ENCODE data around the gene DSG3.

Gene DSG3

GRCh38 chr18:31420032-31420431 is 27.5 kb upstream of the DSG3 start:
- no peak overlapping the region for H3K27ac Mint-ChIP-seq
- H3K9me3 Mint-ChIP-seq: no peaks in the 10 kb centered on the region
- no peaks in the 10 kb centered on the region for H3K27me3 Mint-ChIP-seq
- no peaks in the 10 kb centered on the region for H3K36me3 Mint-ChIP-seq
- no peaks in the 10 kb centered on the region for H3K4me1 Mint-ChIP-seq
- CTCF ChIA-PET: no interaction called here
- no peak overlapping the region for H3K4me3 Mint-ChIP-seq
- DNase-seq: no peak

- H3K9me3 Mint-ChIP-seq: no peaks in the 10 kb centered on the region
- no peak overlapping the region for H3K27ac Mint-ChIP-seq
- H3K4me1 Mint-ChIP-seq: no peaks in the 10 kb centered on the region
- H3K4me3 Mint-ChIP-seq: no peak overlapping the region
- H3K27me3 Mint-ChIP-seq: no peaks in the 10 kb centered on the region
- DNase-seq: no peak
- CTCF ChIA-PET: no interaction called here
- no peaks in the 10 kb centered on the region for H3K36me3 Mint-ChIP-seq
Measured at GRCh38 chr18:31420524-31420923, 27.0 kb upstream of the DSG3 start.

DNA sequence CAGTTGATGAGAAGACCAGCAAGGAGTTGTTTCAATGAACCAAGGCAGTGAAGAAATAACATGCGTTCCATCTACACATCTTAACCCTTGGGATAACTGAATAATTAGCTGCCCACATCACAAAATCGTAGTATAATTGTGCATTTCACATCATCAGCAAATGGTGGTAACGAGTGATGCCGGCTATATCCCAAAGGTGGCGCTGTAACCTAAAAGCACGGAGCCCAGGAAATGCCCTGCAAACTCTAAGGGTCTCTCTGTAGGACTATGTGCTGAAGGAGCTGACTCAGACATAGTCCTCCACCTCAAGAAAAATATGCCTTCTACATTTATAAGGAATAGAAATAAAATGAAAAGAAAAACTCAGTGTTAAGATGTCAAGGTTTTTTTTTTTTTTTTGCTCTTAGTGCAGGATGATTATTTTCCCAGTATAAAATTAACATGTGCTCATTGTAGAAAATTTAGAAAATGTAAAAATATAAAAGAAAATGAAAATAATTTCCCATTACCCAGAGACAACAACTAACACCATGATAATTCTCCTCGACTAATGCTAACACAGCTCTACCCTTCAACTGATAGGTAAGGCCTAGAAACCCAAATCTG is 23.1 kb upstream of the DSG3 start:
- Mint-ChIP-seq H3K27me3 (no peaks in the 10 kb centered on the region), H3K4me3 (no peak overlapping the region), H3K36me3 (no peaks in the 10 kb centered on the region), H3K9me3 (no peaks in the 10 kb centered on the region), H3K4me1 (no peaks in the 10 kb centered on the region), H3K27ac (no peak overlapping the region)
- CTCF ChIA-PET: interaction anchor here (0.7 to 1.3 kb wide), 6 partner anchors 14 to 1182 kb away, joined by 3 to 5 read pairs (median 4); no protein-coding TSS in a partner anchor
- no peak for DNase-seq

- Mint-ChIP-seq H3K36me3 (no peaks in the 10 kb centered on the region), H3K9me3 (no peaks in the 10 kb centered on the region)
- CTCF ChIA-PET: no interaction called here
Measured at GRCh38 chr18:31426021-31426420, 21.5 kb upstream of the DSG3 start.

GRCh38 chr18:31426871-31427406 is 20.6 kb upstream of the DSG3 start:
- CTCF ChIA-PET: no interaction called here
- no peak overlapping the region for H3K27ac Mint-ChIP-seq
- H3K4me3 Mint-ChIP-seq: no peak overlapping the region
- H3K9me3 Mint-ChIP-seq: no peaks in the 10 kb centered on the region
- no peaks in the 10 kb centered on the region for H3K36me3 Mint-ChIP-seq
- no peaks in the 10 kb centered on the region for H3K4me1 Mint-ChIP-seq
- no peaks in the 10 kb centered on the region for H3K27me3 Mint-ChIP-seq
- no peak for DNase-seq

More at GRCh38 chr18:31426021-31426420, 21.5 kb upstream of the DSG3 start:
- H3K27me3 Mint-ChIP-seq: no peaks in the 10 kb centered on the region
- DNase-seq: no peak
- no peaks in the 10 kb centered on the region for H3K4me1 Mint-ChIP-seq
- H3K4me3 Mint-ChIP-seq: no peak overlapping the region
- no peak overlapping the region for H3K27ac Mint-ChIP-seq

DNA sequence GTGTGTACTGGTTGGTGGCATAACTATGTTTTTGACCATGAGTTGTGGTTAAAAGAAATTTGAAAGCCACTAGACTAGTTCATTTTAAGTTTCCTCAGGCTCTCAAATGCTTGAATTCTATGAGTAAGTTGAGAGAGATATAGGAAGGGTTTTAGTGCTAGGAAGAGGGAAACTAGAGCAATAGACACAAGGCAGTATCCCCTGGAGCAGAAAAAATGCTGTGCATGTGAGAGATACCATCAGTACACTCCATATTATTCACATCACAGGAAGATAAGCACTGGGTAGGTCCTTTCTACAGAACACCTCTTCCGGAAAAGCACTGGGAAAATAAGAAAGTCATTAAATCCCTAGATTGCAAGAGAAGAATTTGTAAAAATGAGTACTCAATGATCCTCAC is 19.3 kb upstream of the DSG3 start:
- no peaks in the 10 kb centered on the region for H3K9me3 Mint-ChIP-seq
- CTCF ChIA-PET: no interaction called here

DNA sequence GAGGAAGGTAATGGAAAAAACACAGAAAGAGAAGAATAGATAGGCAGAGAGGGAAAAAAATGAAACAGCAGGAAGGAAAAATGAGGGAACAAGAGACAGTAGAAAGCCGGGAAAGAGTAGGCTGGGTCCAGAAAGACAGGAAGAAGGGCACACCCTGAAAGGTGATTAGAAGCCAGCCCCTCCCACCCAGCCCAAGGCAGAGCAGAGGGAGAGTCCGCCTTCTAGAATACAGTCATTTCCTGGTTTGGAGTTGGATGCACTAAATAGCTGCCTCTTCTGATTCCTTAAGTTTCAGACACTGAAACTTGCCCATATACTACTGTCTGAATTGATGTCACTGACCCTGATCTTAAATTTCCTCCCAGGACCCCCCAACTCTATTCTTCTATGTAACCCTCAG is 17.9 kb upstream of the DSG3 start:
- no peaks in the 10 kb centered on the region for H3K27me3 Mint-ChIP-seq
- H3K4me3 Mint-ChIP-seq: no peak overlapping the region
- no peaks in the 10 kb centered on the region for H3K36me3 Mint-ChIP-seq
- no peaks in the 10 kb centered on the region for H3K4me1 Mint-ChIP-seq
- DNase-seq: no peak
- H3K27ac Mint-ChIP-seq: no peak overlapping the region
- H3K9me3 Mint-ChIP-seq: no peaks in the 10 kb centered on the region
- CTCF ChIA-PET: no interaction called here

More for the DNA sequence above, 19.3 kb upstream of the DSG3 start:
- Mint-ChIP-seq H3K36me3 (no peaks in the 10 kb centered on the region), H3K4me1 (no peaks in the 10 kb centered on the region), H3K4me3 (no peak overlapping the region), H3K27me3 (no peaks in the 10 kb centered on the region), H3K27ac (no peak overlapping the region)
- DNase-seq: no peak

DNA sequence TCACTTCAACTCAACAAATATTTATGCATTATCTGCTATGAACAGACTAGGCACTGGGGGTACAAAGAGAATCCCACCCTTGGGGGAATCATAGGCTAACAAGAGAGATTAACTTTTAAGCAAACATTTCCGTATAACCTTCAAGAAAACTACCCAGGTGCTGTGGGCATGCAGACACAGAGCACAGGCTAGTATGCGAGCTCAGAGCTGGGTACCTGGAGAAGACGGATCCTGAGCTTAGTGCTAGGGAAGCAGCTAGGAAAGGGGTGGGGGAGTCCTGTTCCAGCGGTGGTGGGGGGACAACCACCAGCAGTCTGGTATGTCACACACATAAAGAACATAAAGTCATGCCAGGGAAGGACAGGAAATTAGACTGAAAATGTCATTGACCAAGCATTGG is 17.5 kb upstream of the DSG3 start:
- CTCF ChIA-PET: no interaction called here
- Mint-ChIP-seq H3K9me3 (no peaks in the 10 kb centered on the region), H3K4me3 (no peak overlapping the region), H3K4me1 (no peaks in the 10 kb centered on the region), H3K27me3 (no peaks in the 10 kb centered on the region), H3K36me3 (no peaks in the 10 kb centered on the region), H3K27ac (no peak overlapping the region)
- no peak for DNase-seq

DNA sequence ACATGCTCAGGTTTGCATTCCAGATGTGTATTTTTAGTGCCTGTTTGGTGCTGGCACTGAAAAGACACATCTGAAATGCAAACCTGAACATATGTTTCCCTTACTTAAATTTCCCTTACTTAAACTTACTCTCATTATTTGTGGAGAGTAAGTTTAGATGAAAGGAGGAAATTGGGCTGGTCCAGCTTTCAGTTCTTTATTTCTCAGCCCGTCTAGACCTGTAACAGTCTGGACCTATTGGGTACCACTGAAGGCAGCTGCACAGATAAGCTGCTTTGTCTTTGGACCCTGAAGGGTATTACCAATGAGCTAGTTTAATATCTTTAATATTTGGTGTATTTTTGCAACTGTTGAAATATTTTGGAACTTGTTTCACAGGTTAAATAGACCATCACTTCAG is 17.0 kb upstream of the DSG3 start:
- CTCF ChIA-PET: no interaction called here

DNA sequence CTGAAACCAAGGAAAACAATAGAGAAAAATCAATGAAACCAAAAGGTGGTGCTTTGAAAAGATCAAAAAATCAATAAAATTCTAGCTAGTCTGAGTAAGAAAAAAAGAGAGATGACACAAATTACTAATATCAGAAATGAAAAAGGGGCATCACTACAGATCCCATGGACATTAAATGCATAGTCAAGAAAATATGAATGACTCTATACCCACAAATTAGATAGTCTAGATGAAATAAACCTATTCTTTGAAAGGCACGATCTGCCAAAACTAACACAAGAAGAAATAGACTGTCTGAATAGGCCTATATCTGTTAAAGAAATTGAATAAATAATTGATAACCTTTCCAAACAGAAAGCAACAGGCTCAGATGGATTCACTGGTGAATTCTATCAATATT is 15.2 kb upstream of the DSG3 start:
- Mint-ChIP-seq H3K36me3 (no peaks in the 10 kb centered on the region), H3K9me3 (no peaks in the 10 kb centered on the region), H3K27ac (no peak overlapping the region), H3K27me3 (no peaks in the 10 kb centered on the region), H3K4me3 (no peak overlapping the region), H3K4me1 (no peaks in the 10 kb centered on the region)
- CTCF ChIA-PET: no interaction called here
- DNase-seq: no peak

More for the DNA sequence above, 17.0 kb upstream of the DSG3 start:
- no peaks in the 10 kb centered on the region for H3K4me1 Mint-ChIP-seq
- no peaks in the 10 kb centered on the region for H3K27me3 Mint-ChIP-seq
- no peaks in the 10 kb centered on the region for H3K9me3 Mint-ChIP-seq
- H3K36me3 Mint-ChIP-seq: no peaks in the 10 kb centered on the region
- no peak for DNase-seq
- H3K4me3 Mint-ChIP-seq: no peak overlapping the region
- no peak overlapping the region for H3K27ac Mint-ChIP-seq

GRCh38 chr18:31436825-31437224 is 10.7 kb upstream of the DSG3 start:
- H3K4me3 Mint-ChIP-seq: no peak overlapping the region
- CTCF ChIA-PET: no interaction called here
- no peaks in the 10 kb centered on the region for H3K9me3 Mint-ChIP-seq
- H3K27me3 Mint-ChIP-seq: no peaks in the 10 kb centered on the region
- no peak for DNase-seq
- no peaks in the 10 kb centered on the region for H3K36me3 Mint-ChIP-seq
- H3K27ac Mint-ChIP-seq: no peak overlapping the region
- no peaks in the 10 kb centered on the region for H3K4me1 Mint-ChIP-seq

GRCh38 chr18:31438402-31438801 is 9.1 kb upstream of the DSG3 start:
- no peaks in the 10 kb centered on the region for H3K9me3 Mint-ChIP-seq
- no peaks in the 10 kb centered on the region for H3K4me1 Mint-ChIP-seq
- H3K36me3 Mint-ChIP-seq: no peaks in the 10 kb centered on the region
- no peak for DNase-seq
- H3K27ac Mint-ChIP-seq: no peak overlapping the region
- H3K4me3 Mint-ChIP-seq: no peak overlapping the region
- CTCF ChIA-PET: interaction anchor here (1.1 kb wide), 1 partner anchor 14 kb away, joined by 3 read pairs; no protein-coding TSS in a partner anchor
- no peaks in the 10 kb centered on the region for H3K27me3 Mint-ChIP-seq

DNA sequence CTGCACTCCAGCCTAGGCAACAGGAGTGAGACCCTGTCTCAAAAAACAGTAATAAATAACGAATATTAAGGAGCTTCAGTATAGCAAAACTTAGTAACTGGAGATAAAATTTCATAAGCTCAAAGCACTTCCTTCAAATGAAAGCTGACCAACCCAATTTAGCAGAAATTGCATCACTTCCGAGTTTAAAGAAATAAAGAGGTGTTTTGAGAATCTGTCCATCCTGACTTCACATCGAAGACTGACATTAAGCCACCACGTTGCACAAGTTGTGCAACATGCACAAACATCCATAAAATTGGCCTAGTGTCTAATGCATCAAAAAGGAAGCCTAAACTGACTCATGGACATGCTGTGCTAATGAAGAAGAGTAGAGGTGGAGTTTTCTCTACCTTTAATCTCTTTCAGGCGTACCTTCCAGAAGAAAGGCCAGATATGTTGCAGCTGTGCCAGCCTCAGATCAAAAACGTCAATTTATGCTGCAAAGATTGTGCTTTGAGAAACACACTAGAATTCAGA is 7.7 kb upstream of the DSG3 start:
- CTCF ChIA-PET: no interaction called here
- Mint-ChIP-seq H3K9me3 (no peaks in the 10 kb centered on the region), H3K4me1 (no peaks in the 10 kb centered on the region), H3K4me3 (no peak overlapping the region), H3K36me3 (no peaks in the 10 kb centered on the region), H3K27me3 (no peaks in the 10 kb centered on the region), H3K27ac (no peak overlapping the region)
- no peak for DNase-seq

- no peaks in the 10 kb centered on the region for H3K4me1 Mint-ChIP-seq
- CTCF ChIA-PET: no interaction called here
- no peak overlapping the region for H3K27ac Mint-ChIP-seq
Measured at GRCh38 chr18:31440787-31441186, 6.8 kb upstream of the DSG3 start.

DNA sequence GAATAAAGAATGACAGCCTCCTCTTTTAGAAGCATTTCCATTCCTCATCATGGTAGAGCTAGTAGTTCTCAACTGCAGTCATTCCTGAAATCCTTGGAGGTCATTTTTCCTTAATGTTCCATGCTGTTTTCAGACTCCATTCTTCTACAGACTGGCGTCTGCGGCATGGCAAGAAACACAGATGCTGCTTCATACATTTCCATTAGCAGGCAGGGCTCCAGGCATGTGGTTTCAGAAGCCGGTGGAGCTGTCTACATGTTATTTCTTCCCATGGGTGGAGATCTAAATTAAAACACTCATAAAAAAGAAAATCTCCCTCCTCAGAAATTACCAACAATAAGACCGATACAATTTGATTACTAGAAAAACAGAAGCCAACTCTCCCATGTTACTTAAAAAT is 6.0 kb upstream of the DSG3 start:
- Mint-ChIP-seq H3K9me3 (no peaks in the 10 kb centered on the region), H3K27ac (no peak overlapping the region), H3K27me3 (no peaks in the 10 kb centered on the region), H3K4me3 (no peak overlapping the region), H3K4me1 (no peaks in the 10 kb centered on the region), H3K36me3 (no peaks in the 10 kb centered on the region)
- no peak for DNase-seq
- CTCF ChIA-PET: no interaction called here

More at GRCh38 chr18:31440787-31441186, 6.8 kb upstream of the DSG3 start:
- H3K36me3 Mint-ChIP-seq: no peaks in the 10 kb centered on the region
- H3K27me3 Mint-ChIP-seq: no peaks in the 10 kb centered on the region
- no peaks in the 10 kb centered on the region for H3K9me3 Mint-ChIP-seq
- H3K4me3 Mint-ChIP-seq: no peak overlapping the region
- DNase-seq: no peak

Data from activated naive CD4-positive, alpha-beta T cell treated with anti-CD3 and anti-CD28 coated beads, Interleukin-2, amount 10 ng/mL, durations not matched to agents 7 days and 5 days (primary cell).